Skeletal muscle cell (primary cell): ENCODE measurements around the gene SPCS2.
"Not testable (repeated sequence)": the region's sequence is repeated elsewhere in the genome, so short reads cannot be mapped to it uniquely, and the experiment has no call there.

Experiments used
- DNase-seq: peaks from one replicate; pipeline ENCODE4 v3.0.0-alpha.2; 2010; ENCODE audit warnings: low read depth
- H3K4me3 ChIP-seq: 2 replicates; pipeline ENCODE4 v1.5.1; 2011; ENCODE audit warnings: low read depth, mild to moderate bottlenecking, control low read depth, low read length, moderate library complexity

Gene SPCS2

DNA sequence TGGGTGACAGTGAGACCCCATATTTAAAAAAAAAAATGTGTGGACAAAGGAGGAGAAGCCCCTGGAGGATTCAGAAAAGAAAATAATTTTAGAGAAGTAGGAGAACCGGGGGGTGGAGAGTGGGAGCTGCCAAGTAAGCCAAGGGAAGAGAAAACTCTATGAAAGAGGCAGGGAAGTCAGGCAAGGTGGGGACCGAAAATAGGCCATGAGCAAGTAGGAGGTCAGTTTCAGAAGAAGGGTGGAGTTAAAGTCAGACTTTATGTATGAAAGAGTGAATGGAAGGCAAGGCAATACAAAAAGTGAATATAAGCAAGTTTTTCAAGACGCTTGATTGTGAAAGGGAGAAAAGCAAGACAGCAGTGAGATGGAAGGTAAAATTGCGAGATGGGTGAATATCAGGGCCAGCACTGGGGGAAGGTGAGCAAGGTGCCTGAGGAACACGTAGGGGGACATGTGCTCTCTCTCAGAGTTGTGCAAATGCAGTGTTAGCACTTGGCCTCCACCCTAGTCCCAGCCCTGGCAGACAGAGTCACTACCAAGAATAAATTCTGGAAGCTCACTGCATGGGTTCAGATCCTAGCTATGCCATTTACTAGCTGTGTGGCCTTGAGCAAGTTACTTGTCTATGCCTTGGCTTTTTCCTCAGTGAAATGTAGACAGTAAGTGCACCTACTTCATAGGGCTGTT, 6.8 kb upstream of the SPCS2 start:
- no peak for DNase-seq

DNA sequence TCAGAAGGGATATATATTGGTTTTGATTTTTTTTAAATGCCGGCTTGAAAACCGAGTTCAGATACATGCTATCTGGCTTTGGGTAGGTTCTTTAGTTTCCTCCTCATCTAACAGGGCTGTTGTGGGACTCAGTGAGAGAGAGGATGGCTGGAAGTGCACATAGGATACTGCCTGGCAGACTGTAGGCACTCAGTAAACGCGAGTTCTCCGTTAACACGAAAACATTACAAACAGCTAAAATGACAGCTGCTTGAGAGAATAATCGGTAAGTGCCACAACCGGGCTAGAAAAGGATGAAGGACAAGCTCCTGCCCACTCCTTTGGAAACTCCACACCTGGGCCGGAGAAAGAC, 544 bp upstream of the SPCS2 start:
- H3K4me3 ChIP-seq = peak overlapping the region; percentile 73
- no peak for DNase-seq

More for the DNA sequence above, 6.8 kb upstream of the SPCS2 start:
- no peak overlapping the region for H3K4me3 ChIP-seq

DNA sequence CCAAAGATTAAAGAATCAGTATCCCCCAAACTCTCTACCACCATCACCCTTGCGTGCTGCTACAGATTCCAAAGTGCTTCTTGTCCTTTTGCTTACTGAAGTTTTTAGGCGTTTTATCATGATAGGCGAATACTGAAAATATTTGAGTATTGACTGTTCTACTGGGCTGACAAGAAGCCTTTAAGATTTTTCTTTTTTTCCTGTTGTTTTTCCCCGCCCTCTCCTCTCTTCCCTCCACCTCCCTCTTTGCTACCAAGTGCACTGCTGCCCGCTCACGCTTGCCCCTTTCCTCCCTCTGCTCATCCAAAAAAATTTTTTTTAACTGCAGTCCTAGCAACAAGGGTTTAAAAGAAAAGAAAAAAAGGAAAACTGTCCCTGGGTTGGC, 679 bp downstream of the SPCS2 start:
- peak overlapping the region; percentile 73 for H3K4me3 ChIP-seq
- DNase-seq = no peak

- H3K4me3 ChIP-seq = peak overlapping the region; percentile 73
- no peak for DNase-seq
Observed at GRCh38 chr11:74950374-74950969, 1.4 kb downstream of the SPCS2 start.

- H3K4me3 ChIP-seq = no peak overlapping the region
- no peak for DNase-seq
Observed at GRCh38 chr11:74951226-74951625, 2.2 kb downstream of the SPCS2 start.

DNA sequence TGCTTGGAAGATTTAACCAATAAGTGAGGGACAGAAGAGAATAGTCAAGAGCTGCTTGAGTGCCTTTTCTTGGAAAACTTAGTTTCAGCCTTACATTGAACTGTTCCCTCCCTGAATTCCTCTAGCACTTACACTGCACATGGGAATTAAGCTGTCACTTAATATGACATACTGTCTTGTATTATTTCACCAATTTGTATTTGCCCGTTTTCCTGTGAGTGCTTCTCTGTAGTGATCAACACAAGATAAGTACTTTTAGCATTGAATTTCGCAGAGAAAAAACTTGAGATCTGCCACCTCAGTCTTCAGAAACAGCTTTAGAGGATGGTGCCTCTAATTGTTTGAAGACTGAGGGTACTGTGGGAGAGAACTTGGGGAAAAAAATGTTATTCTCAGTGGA, 3.7 kb downstream of the SPCS2 start:
- no peak overlapping the region for H3K4me3 ChIP-seq
- no peak for DNase-seq

DNA sequence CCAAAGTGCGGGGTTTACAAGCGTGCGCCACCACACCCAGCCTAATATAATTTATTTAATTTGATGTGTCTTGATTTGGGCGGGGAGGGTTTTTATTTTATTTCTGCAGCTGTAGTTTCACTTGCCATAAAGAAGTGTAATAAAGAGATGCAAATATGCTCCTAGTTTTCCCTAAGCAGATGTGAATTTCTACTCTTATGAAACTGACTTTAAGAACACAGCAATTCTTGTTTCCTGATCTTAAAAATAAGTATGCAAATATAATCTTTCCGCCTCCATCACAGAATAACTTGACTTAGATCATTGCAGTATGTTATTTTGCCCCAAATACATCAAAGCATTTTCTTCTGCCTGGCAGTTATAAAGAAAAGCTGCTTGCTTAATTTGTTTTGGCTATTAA, 4.4 kb downstream of the SPCS2 start:
- no peak overlapping the region for H3K4me3 ChIP-seq
- no peak for DNase-seq

GRCh38 chr11:74954199-74954598, 5.1 kb downstream of the SPCS2 start:
- H3K4me3 ChIP-seq = no peak overlapping the region
- DNase-seq = no peak

DNA sequence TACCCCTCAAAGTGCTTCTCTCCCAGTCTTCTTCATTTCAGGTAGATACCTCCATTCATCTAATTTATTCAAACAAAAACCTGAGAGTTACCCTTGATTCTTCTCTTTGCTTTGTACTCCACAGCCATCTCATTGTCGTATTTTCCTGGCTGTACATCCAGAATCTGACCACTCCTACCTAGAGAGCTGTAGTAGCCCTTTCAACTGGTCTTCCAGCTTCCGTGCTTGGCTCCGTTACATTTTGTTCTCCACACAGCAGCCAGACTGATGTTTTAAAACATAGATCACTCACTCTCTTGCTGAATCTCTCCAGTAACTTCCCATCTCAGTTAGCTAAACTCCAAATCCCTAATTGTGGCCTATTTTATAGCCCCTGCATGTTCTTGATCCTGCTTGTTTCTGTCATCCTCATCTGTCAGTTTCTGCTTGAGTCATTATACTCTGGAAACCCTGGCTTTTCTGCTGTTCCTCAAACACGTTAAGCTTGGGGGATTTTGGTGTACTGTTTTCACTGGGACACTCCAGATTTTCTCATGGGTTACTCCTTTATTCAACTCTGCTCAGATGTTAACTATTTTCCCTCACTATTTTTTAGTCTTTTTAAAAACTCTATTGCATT, 7.4 kb downstream of the SPCS2 start:
- no peak for DNase-seq
- H3K4me3 ChIP-seq = no peak overlapping the region

DNA sequence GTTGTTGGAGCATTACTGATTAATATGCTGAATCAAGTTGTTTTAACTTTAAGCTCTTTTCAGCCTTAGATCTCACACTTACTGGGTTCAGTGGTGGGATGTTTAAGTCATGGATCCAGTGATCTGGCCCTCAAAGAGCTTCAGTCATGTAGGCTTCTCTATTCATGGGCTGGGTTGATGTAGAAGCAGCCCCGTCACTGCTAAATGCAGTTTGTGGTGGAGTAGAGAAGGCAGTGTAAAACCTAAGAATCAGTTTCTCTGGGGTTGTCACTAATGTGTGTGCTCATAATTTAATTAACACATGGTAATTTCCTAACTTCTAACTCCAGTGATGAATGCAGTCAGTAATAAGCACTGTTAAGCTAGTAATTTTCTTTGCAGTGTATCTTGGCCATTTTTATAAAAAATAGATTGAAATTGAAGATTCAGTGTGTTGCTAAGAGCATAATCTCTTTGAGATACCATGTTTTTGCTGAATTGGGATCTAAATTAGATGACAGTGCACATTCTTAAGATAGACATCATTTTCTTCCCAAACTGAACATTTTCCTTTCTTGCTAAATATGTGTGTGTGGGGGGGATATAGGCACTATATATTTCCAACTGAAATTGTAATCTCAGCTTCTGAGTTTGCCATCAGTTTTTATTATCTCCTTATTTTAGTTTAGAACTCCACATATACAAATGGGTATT, 9.0 kb downstream of the SPCS2 start:
- DNase-seq = no peak
- H3K4me3 ChIP-seq = no peak overlapping the region

DNA sequence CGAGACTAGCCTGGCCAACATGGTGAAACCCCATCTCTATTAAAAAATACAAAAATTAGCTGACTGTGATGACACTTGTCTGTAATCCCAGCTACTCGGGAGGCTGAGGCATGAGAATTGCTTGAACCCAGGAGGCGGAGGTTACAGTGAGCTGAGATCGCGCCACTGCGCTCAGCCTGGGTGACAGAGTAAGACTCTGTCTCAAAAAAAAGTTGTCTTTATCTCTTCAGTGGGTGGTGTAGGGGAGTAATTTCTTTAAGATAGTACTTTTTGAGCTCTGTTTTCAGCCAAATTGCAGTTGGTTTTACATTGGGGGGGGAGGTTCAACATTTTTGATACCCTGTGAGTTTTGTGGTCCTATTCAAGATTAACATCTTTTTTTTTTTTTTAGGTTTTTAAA, 11.1 kb downstream of the SPCS2 start:
- DNase-seq, H3K4me3 ChIP-seq: not testable (repeated sequence)

DNA sequence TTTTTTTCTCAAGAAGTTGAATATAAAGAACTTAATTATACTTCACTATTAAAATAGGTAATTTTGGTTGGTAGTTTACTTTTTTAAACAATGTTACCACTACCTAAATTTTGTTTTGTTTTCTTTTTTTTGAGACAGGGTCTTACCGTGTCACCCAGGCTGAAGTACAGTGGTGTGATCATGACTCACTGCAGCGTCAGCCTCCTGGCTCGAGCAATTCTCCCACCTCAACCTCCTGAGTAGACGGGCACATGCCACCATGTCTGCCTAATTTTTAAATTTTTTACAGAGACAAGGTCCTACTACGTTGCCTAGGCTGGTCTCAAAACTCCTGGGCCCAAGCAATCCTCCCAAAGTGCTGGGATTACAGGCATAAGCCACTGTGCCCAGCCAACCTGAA, 17.6 kb downstream of the SPCS2 start:
- H3K4me3 ChIP-seq = no peak overlapping the region
- DNase-seq = no peak

GRCh38 chr11:74970852-74971395, 21.9 kb downstream of the SPCS2 start:
- no peak for DNase-seq
- H3K4me3 ChIP-seq = no peak overlapping the region

DNA sequence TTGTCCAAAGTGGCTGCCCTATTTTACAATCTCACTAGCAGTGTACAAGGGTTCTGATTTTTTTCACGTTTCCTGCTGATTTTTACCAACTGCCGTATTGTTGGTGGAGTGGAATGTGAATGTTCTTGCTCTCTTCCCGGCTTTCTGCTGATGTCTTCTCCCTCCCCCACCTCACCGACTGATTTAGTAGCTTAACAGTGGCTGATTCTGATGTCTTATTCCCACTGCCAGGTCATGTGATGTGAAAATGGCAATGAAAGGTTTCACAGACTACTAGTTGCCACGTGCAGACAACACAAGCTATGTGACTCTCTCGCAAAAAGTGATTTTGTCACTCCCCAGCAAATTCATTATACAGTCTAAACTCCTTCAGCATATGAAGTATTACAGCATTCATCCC, 22.4 kb downstream of the SPCS2 start:
- no peak for DNase-seq
- H3K4me3 ChIP-seq = no peak overlapping the region

GRCh38 chr11:74978041-74978440, 29.0 kb downstream of the SPCS2 start:
- H3K4me3 ChIP-seq = no peak overlapping the region
- no peak for DNase-seq

DNA sequence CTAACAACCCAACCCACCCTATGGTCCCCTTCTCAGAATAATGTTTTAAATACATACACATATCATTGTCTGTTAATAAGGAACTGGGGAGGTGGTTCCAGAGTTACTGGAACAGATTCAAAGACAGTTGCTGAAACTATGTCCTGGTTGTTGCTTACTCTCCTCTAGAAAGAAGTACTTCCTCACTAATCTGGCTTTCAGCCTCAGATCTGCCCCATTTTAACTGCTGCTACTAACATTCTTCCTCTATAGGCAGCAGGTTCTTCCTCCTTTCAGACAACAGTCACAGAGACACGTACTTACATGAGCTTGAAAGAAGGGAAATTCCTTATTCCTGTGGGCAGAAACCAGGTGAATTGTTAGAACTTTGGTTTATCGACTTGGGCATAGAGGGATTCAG, 31.6 kb downstream of the SPCS2 start:
- H3K4me3 ChIP-seq = no peak overlapping the region
- no peak for DNase-seq

GRCh38 chr11:74981888-74982287, 32.8 kb downstream of the SPCS2 start:
- no peak for DNase-seq
- no peak overlapping the region for H3K4me3 ChIP-seq

DNA sequence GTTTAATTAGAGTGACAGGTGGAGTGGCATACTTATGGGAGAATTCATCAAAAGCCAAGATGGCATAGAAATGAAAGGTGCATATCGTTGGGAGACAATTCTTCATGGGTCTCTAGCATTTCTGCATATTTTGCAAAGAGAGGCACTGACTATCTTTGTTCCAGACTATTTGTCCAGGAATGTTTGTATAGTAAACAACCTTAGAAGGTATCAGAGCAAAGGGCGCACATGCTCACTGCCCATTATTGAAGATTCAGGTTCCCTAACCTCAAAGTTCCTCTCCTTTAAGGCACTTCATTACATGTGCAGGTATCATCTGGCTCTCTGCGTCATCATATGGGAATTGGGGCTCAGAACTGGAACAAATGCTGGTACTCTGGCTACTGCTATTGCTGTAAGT, 35.0 kb downstream of the SPCS2 start:
- no peak for DNase-seq
- no peak overlapping the region for H3K4me3 ChIP-seq

DNA sequence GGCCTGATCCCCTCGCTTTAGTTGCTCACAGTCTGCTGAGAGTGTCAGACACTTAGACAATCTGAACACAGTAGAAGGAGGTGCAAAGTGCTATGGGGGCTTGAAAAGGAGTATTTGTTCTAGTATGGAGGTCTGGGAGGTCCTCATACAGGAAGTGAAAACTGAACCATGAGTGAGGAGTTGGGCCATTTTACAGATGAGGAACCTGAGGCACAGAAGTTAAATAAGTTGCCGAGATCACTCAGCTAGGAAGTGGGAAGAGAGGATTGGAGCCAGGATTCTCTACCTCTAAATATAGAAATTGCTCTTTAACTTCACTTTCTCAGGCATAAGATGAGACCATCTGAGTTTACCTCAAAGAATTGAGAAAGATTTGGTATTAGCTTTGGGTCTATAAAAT, 35.7 kb downstream of the SPCS2 start:
- H3K4me3 ChIP-seq = no peak overlapping the region
- no peak for DNase-seq

DNA sequence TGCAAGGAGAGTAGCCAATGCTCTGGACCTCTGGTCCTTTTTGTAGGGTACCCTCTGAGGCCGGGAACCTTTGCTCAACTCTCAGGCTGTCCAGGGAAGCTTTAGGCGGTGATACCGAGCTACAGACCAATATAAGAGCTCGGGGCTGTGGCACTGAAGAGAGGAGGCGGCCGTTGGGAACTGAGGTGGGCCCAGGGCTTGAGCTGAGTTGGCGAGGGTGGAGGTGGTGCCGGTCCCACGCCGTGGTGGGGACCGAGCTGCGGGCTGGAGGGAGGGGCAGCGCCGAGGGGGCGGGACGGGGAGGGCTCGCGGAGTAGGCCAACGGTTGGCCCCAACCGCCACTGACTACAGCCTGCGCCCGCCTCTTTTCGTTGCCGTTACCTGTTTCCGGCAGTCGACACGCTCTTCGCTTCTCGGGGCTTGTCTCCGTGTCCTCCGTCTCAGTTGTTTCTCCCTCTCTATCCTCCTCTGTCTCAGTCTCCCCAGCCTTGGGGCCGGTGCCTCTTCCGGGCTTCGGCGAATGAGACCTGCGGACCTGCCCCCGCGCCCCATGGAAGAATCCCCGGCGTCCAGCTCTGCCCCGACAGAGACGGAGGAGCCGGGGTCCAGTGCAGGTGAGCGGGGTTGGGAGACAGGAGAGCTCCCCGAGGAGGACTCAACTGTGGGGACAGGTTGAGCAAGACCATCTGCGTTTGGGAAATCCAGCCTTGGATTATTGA, 39.6 kb downstream of the SPCS2 start, which contains the start of gene NEU3:
Gene NEU3, plus strand, starts transcription at position 393 of the 719 bp plus-strand sequence. Its CDS starts 128 bp downstream, at position 521.
- H3K4me3 ChIP-seq = peak within 1 kb of the TSS; percentile 78
- DNase-seq = peak; percentile 45
